ENCODE data around the gene SEMA3E.

DNA sequence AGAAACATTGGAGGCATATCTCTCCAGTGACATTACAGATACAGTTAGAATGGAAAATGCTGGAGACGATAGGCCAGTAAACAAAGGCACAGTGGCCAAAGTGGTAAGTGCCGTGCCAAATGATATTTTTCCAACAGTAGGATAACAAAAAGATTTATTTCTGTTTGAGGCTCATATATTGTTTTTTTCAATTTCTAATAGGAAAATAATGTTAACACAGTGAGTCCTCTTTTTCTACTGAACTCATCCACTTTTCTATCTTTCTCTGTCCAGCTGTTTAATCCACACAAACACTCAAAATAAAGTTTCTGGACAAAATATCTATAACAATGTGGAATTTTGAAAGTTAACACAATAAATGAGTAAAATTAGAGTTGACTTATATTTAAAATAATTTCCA is 201.3 kb downstream of the SEMA3E start:
- TF ChIP-seq, protein P1, sequence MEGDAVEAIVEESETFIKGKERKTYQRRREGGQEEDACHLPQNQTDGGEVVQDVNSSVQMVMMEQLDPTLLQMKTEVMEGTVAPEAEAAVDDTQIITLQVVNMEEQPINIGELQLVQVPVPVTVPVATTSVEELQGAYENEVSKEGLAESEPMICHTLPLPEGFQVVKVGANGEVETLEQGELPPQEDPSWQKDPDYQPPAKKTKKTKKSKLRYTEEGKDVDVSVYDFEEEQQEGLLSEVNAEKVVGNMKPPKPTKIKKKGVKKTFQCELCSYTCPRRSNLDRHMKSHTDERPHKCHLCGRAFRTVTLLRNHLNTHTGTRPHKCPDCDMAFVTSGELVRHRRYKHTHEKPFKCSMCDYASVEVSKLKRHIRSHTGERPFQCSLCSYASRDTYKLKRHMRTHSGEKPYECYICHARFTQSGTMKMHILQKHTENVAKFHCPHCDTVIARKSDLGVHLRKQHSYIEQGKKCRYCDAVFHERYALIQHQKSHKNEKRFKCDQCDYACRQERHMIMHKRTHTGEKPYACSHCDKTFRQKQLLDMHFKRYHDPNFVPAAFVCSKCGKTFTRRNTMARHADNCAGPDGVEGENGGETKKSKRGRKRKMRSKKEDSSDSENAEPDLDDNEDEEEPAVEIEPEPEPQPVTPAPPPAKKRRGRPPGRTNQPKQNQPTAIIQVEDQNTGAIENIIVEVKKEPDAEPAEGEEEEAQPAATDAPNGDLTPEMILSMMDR (IDR thresholded peaks at IDR 0.05; ENCODE audit: insufficient read depth, low read length, poor library complexity, severe bottlenecking): no peak
- no peak for TF ChIP-seq EZH2phosphoT487 (conservative IDR thresholded peaks at IDR 0.05; ENCODE audit: low read length)
